HPDE6-E6E7 (cell line): Measurements from ENCODE around the gene SLC16A1.

Experiments used
- DNase-seq: peaks from one replicate; pipeline ENCODE4 v3.0.0; 2011; ENCODE audit warnings: missing footprints; ENCODE audit errors: extremely low spot score

Gene SLC16A1

GRCh38 chr1:112882271-112882744 lies 73.7 kb downstream of the SLC16A1 start:
- DNase-seq, result no peak

GRCh38 chr1:112881742-112882127 lies 74.3 kb downstream of the SLC16A1 start:
- no peak for DNase-seq

- DNase-seq, result no peak
These were observed 76.2 kb downstream of the SLC16A1 start for GRCh38 chr1:112879834-112880233.

- no peak for DNase-seq
These were observed 77.7 kb downstream of the SLC16A1 start for GRCh38 chr1:112878321-112878720.

GRCh38 chr1:112877750-112878149 lies 78.2 kb downstream of the SLC16A1 start:
- no peak for DNase-seq

GRCh38 chr1:112876315-112876714 lies 79.7 kb downstream of the SLC16A1 start:
- DNase-seq, result no peak

GRCh38 chr1:112872551-112872962 lies 83.4 kb downstream of the SLC16A1 start:
- no peak for DNase-seq

- DNase-seq, result no peak
These were observed 84.9 kb downstream of the SLC16A1 start for GRCh38 chr1:112870887-112871646.

GRCh38 chr1:112869895-112870294 lies 86.1 kb downstream of the SLC16A1 start:
- DNase-seq, result no peak

- DNase-seq, result no peak
These were observed 87.8 kb downstream of the SLC16A1 start for GRCh38 chr1:112868191-112868590.

- no peak for DNase-seq
These were observed 89.0 kb downstream of the SLC16A1 start for GRCh38 chr1:112866981-112867380.

- peak; percentile 27 for DNase-seq
These were observed 89.8 kb downstream of the SLC16A1 start for GRCh38 chr1:112866151-112866550.

- DNase-seq, result no peak
These were observed 93.1 kb downstream of the SLC16A1 start for GRCh38 chr1:112862753-112863426.
